NOMO-1 treated with dmso at 0.1 percent for 144 hours (cell line): ENCODE data around the gene VSTM2B.

ENCODE experiments used
- DNase-seq: peaks from one replicate; lab custom pipeline; 2025; ENCODE audit not compliant: unreplicated experiment; lab: John Stamatoyannopoulos, UW

VSTM2B gene

GRCh38 chr19:29515233-29515619 lies 10.6 kb upstream of the VSTM2B start:
- no peak for DNase-seq

DNA sequence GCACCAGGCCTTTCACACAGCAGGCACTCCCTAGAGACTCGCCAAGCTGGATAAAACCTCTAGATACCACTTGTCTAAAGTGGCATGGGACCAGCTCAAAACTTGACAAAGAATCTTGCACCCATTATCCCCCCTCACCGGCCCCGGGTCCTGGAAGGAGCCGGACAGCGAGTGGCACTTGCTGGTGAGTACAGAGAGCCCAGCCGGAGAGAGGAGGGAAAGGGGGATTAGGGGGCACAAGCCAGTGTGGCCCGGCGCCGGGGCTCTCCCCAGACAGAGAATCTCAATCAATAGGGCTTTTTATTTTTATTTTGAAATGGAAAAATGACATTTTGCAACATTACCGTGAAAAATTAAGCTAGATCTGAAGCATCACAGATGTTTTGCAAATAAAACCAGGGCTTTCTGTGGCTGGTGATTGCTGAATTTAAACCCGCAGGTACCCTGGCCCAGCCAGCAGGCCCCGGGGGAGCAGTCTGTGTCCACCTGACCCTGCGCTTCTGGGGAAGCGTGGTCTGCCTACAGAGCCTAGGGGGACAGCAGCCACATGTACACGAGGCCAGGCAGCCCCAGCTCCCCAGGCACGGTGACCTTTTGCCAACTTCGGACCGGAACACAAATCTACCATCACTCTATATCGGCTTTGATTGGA lies 10.0 kb upstream of the VSTM2B start:
- DNase-seq: no peak

DNA sequence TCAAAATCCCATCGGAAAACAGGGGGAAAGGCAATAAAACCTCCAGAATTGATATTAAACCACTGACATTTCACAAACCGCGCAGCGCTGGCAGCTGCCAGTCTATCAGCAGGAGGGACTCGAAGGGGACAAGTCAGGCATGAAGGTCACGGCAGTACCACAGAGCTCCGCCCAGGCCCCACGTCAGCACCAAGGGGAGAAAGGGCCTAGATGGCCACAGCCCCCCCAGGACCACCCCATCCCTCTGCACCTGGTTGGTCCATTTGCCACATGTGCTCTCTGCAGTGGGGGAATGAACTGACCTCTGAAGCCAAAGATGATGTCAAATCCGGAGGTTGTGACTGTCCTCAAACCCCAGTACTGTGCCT lies 9.5 kb upstream of the VSTM2B start:
- DNase-seq: no peak

DNA sequence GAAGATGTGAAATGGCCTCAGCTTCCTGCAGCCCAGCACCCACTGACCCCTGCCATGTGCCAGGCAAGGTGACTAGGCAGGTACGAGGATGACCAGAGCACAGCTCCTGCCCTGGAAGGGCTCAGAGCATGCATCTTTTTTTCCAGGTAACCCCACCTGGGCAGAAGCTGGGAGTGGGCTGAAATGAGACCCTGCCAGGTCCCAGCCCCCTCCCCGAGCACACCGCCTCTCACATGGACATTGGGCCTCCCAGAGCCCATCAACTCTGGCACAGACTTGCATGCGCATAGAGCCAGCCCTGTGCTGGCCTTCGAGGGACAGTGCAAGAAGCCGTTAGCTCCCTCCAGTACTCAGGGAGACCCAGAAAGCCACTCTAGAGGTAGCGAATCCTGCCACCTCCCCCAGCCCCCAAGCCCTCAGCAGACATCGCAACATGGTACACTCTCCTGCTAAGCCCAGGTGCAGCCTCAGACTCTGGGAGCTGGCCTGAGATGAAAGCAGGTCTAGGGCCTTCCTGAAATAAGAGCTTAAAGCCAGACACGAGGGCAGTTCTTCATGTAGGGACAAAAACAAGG lies 8.9 kb upstream of the VSTM2B start:
- no peak for DNase-seq

GRCh38 chr19:29517412-29517811 lies 8.4 kb upstream of the VSTM2B start:
- DNase-seq: no peak

DNA sequence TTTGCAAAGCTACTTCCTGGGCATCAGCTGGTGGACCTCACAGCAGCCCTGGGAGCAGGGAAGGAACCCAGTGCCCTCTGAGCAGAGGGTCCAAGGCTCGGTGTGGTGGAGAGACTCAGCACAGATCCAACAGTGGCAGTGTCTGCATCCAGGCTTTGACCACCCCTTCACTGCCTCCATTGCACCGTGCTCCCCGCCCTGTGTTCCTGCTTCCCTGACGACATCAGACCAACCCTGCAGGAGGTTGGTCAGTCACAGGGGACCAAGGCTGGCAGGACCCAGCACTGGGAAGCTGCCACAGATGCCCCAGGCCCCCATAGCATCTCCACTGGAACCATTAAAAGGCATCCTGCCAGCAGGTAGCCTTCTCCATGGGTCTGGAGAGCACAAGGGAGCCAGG lies 7.8 kb upstream of the VSTM2B start:
- no peak for DNase-seq

- DNase-seq: no peak
Measured at GRCh38 chr19:29519146-29519545, 6.6 kb upstream of the VSTM2B start.

GRCh38 chr19:29519931-29520330 lies 5.9 kb upstream of the VSTM2B start:
- no peak for DNase-seq

DNA sequence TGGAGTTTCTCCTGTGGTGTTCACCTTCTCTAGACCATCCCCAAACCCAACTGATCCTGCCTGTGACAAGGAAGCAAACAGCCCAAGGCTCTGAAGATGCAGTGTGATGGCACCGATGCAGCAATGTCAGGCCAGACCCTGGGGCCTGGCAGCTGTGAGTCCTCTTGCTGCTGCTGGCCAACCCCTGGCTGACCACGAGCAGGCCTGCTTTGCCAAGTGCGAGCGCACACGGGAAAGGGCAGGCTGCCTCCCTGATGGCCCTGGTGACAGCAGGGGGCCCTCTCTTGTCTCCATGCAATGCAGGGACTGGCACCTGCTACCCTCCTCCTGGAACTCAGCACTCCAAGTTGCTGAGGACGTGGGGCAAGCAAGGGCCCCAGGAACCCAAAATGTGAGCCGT lies 5.4 kb upstream of the VSTM2B start:
- no peak for DNase-seq

DNA sequence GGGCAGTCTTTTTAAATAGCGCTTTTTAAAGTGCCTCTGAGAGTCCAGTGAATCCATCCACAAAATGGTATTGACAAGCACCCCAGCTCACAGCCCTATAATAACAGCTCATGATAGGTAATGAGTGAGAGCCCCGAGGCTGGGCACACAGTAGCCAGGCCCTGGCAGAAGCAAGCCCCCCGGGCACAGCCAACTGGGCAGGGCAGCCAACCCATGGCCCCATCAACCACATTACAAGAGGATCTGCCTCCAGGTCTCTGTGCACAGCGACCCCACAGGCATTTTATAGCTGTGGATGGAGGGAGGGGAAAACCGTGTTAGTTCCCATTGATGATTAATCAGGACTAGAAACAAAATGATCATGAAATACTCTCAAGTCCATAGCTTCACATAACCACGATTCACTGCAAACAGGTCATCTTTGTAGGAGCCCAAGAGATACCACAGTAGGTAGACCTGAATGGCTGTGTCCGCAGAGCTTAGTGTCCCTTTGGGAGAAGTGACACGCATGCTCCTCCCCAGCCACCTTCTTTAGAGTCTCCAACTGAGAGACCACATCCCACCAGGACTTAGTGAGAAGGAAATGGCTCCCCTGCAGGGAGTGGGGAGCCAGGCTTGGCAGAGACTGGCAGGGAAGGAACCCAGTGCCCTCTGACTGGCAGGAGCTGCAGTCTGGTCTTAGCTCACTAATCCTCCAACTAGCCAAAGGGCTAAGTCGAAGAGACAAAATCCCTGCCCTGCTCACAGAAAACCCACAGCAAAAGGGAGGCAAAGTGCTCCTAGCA lies 4.3 kb upstream of the VSTM2B start:
- DNase-seq: no peak

GRCh38 chr19:29523568-29523967 lies 2.2 kb upstream of the VSTM2B start:
- no peak for DNase-seq

DNA sequence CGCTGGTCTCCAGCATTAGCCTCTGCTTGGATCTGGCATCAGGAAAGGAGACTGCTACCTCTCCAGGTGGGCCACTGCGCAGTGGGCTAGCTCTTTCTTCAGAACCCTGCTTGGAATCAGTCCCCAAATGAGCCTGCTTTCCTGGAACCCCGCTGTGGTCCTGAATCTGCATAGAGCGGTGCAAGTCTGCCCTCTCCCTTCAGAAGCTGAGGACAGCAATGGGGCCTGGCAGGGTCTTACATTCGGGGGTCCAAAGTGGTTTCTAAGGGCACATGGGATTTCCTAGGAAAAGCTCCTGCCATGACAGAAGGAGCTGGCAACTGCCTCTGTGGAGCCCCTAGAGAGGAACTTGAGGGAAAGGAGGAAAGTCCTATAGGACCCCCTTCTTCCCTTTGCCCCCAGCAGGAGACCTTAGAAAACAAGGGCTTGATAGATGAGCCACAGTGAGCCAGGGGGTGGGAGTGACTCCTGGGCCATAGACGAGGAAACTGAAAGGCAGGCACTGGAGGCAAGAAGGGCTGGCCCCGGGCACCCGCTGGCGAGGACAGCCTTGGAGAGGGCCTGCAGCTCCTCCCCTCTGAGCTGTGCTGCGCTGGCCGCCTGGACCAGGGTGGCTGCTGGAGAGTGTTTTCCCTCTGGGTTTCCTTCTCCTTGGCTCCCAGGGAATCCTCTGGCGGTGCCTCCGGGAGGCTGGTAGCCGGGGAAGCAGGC lies 1.4 kb upstream of the VSTM2B start:
- no peak for DNase-seq

- no peak for DNase-seq
Measured at GRCh38 chr19:29524912-29525831, 622 bp upstream of the VSTM2B start.

DNA sequence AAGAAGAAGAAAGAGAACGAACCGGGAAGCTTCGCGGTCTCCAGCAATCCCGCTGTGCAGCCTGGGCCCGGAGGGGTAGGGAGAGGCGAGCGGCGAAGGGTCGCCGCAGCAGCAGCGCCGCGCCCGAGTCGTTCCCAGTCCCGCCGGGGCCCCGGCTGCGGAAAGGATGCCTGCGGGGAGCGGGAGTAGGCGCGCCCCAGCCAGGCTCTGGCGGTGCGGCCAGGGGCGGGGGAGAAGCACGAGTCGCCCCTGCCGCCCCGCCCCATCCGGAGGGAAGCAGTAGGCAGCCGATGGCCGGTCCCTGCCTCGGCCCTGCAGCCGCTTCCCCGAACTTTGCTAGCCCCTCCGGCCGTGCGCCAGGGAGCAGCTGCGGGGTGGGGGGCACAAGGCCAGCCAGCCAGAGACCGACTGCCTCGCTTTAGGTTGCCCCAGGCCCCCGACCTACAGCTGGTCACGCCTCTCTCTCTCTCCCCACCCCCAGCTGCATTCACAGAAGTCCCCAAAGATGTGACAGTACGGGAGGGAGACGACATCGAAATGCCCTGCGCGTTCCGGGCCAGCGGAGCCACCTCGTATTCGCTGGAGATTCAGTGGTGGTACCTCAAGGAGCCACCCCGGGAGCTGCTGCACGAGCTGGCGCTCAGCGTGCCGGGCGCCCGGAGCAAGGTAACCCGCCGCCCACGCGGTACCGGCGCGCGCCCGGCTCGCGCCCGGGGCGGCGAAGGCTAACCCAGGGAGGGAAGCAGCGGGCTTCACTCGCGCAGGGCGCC lies 1.1 kb downstream of the VSTM2B start:
- DNase-seq: no peak

- DNase-seq: no peak
Measured at GRCh38 chr19:29527500-29528328, 1.9 kb downstream of the VSTM2B start.

GRCh38 chr19:29528350-29528945 lies 2.7 kb downstream of the VSTM2B start:
- no peak for DNase-seq

DNA sequence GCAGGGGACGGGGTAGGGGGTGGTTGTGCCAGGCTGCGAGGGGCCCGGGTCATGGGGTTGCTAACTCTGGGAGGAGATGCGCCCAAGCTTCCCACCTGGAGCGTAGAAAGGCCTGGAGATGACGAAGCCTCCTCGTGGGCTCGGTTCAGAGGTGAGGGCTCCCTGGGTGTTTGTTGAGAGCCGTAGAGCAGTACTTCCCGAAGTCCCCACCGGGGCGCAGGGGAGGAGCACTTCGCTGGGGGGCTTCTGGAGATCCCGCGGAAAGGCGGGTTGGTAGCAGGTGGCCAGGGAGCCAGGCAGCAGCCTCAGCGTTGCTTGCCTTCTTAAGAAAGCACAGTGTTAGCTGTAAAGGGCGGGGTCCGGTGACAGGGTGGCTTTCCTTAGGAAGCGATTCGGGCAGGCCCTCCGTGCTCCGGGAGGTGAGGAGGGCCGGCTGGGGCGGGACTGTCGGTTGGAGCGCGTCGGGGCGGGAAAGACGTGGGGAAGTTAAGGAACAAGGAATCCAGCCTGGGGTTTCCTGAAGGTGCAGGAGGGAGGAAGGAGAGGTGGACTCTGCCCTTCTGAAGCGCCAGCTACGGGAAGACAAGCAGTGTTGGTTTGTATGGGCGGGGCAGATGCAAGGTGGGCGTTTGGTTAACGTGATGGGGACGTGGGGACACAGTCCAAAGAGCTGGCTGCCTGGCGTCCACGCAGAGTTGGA lies 3.3 kb downstream of the VSTM2B start:
- no peak for DNase-seq
